ENCODE measurements around the gene GCK. TPM values are rescaled to one million over a fixed set of nuclear protein-coding genes. Genes with fewer than 3 reads are reported as not detected.

GCK gene
- total RNA-seq, 1 experiment from 2014 or later, result not detected

- ATAC-seq (no peak), DNase-seq (no peak)
- no peaks in the 10 kb centered on the region for H3F3A ChIP-seq (ENCODE audit: low read length, unreplicated experiment)
- ChIA-PET POLR2A (ENCODE audit: unreplicated experiment) (no interaction called here), CTCF (no interaction called here)
- no peak overlapping the region for H3K9ac ChIP-seq (ENCODE audit: low read length)
- BruUV-seq (replicated peaks), result no TSS peak
- intact Hi-C loops (cut with micrococcal nuclease), result no loop called here
- no peaks in the 10 kb centered on the region for H3K27me3 ChIP-seq (ENCODE audit: low read length)
- no peaks in the 10 kb centered on the region for H3K36me3 ChIP-seq (ENCODE audit: low read depth, low read length)
- no peaks in the 10 kb centered on the region for H4K20me1 ChIP-seq (ENCODE audit: low read length)
- H2AFZ ChIP-seq (ENCODE audit: low read length), result no peak overlapping the region
- no peaks in the 10 kb centered on the region for H3K79me2 ChIP-seq (ENCODE audit: low read length)
- no peaks in the 10 kb centered on the region for H3K9me2 ChIP-seq (replicated peaks; ENCODE audit: low read length)
- TF ChIP-seq EZH2 (IDR thresholded peaks at IDR 0.05; ENCODE audit: low read length, unreplicated experiment) (no peak), EZH2phosphoT487 (IDR thresholded peaks at IDR 0.05; ENCODE audit: borderline replicate concordance, low read length) (no peak), CTCF (conservative IDR thresholded peaks at IDR 0.05; ENCODE audit: low read depth, low read length) (no peak)
- H3K4me2 ChIP-seq (ENCODE audit: low read length), result no peak overlapping the region
- no peak overlapping the region for H3K27ac ChIP-seq (ENCODE audit: low read length)
- H3K9me3 ChIP-seq (ENCODE audit: low read length), result no peaks in the 10 kb centered on the region
- no peaks in the 10 kb centered on the region for H3K4me1 ChIP-seq (ENCODE audit: insufficient read depth, low read length)
- no peak overlapping the region for H3K4me3 ChIP-seq (ENCODE audit: low read length)
Measured at GRCh38 chr7:44145479-44145968, 43.7 kb downstream of the GCK start.

- no peak for TF ChIP-seq CTCF (conservative IDR thresholded peaks at IDR 0.05; ENCODE audit: low read depth, low read length)
- no peak for TF ChIP-seq EZH2phosphoT487 (IDR thresholded peaks at IDR 0.05; ENCODE audit: borderline replicate concordance, low read length)
- no peak for TF ChIP-seq EZH2 (IDR thresholded peaks at IDR 0.05; ENCODE audit: low read length, unreplicated experiment)
- ATAC-seq, result no peak
- Histone ChIP-seq H3K4me1 (ENCODE audit: insufficient read depth, low read length) (no peaks in the 10 kb centered on the region), H3K4me3 (ENCODE audit: low read length) (no peak overlapping the region), H3K27me3 (ENCODE audit: low read length) (no peaks in the 10 kb centered on the region), H2AFZ (ENCODE audit: low read length) (no peak overlapping the region), H3K9me3 (ENCODE audit: low read length) (no peaks in the 10 kb centered on the region), H3K9me2 (replicated peaks; ENCODE audit: low read length) (no peaks in the 10 kb centered on the region), H3K9ac (ENCODE audit: low read length) (no peak overlapping the region), H3K79me2 (ENCODE audit: low read length) (no peaks in the 10 kb centered on the region), H4K20me1 (ENCODE audit: low read length) (no peaks in the 10 kb centered on the region), H3K27ac (ENCODE audit: low read length) (no peak overlapping the region), H3K4me2 (ENCODE audit: low read length) (no peak overlapping the region), H3F3A (ENCODE audit: low read length, unreplicated experiment) (no peaks in the 10 kb centered on the region), H3K36me3 (ENCODE audit: low read depth, low read length) (no peaks in the 10 kb centered on the region)
- no peak for DNase-seq
- ChIA-PET POLR2A (ENCODE audit: unreplicated experiment) (no interaction called here), CTCF (no interaction called here)
- BruUV-seq (replicated peaks), result no TSS peak
- intact Hi-C loops (cut with micrococcal nuclease), result no loop called here
Measured at GRCh38 chr7:44144968-44145478, 44.2 kb downstream of the GCK start.

DNA sequence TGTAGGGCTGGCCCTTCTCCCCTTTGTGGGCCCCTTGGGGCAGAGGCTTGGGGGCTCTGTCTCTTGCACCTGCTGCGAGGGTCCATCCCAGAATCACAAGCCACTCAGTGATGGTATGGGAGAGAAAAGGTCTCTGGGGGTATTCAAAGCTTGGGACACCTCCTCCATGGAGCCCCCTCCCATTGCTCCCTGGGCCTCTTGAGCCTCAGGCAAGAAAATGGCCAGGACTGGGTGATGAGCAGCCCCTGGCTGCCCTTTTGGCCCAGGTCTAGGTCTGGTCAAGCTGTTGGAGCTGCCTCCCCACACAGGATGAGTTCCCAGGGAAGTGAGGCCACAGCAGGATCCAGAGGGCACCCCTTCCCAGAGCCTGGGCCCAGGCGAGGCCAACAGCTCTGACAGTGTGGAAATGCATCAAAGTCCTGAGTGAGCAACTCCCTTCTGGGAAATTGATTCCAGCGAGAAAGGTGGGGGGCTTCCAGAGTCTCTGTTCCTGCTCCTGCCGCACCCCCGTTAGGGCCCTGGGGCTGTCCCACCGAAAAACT, 44.7 kb downstream of the GCK start:
- no peak overlapping the region for H2AFZ ChIP-seq (ENCODE audit: low read length)
- no peak overlapping the region for H3K4me3 ChIP-seq (ENCODE audit: low read length)
- DNase-seq, result no peak
- TF ChIP-seq CTCF (conservative IDR thresholded peaks at IDR 0.05; ENCODE audit: low read depth, low read length) (no peak), EZH2phosphoT487 (IDR thresholded peaks at IDR 0.05; ENCODE audit: borderline replicate concordance, low read length) (no peak), EZH2 (IDR thresholded peaks at IDR 0.05; ENCODE audit: low read length, unreplicated experiment) (no peak)
- CTCF ChIA-PET, result no interaction called here
- no peak overlapping the region for H3K4me2 ChIP-seq (ENCODE audit: low read length)
- ATAC-seq, result no peak
- H3K79me2 ChIP-seq (ENCODE audit: low read length), result no peaks in the 10 kb centered on the region
- H3F3A ChIP-seq (ENCODE audit: low read length, unreplicated experiment), result no peaks in the 10 kb centered on the region
- no peak overlapping the region for H3K9ac ChIP-seq (ENCODE audit: low read length)
- H4K20me1 ChIP-seq (ENCODE audit: low read length), result no peaks in the 10 kb centered on the region
- intact Hi-C loops (cut with micrococcal nuclease), result no loop called here
- H3K27ac ChIP-seq (ENCODE audit: low read length), result no peak overlapping the region
- no TSS peak for BruUV-seq (replicated peaks)
- no peaks in the 10 kb centered on the region for H3K9me3 ChIP-seq (ENCODE audit: low read length)
- H3K4me1 ChIP-seq (ENCODE audit: insufficient read depth, low read length), result no peaks in the 10 kb centered on the region
- no peaks in the 10 kb centered on the region for H3K36me3 ChIP-seq (ENCODE audit: low read depth, low read length)
- H3K9me2 ChIP-seq (replicated peaks; ENCODE audit: low read length), result no peaks in the 10 kb centered on the region
- H3K27me3 ChIP-seq (ENCODE audit: low read length), result no peaks in the 10 kb centered on the region
- POLR2A ChIA-PET (ENCODE audit: unreplicated experiment), result no interaction called here
